IMR-90 (cell line): ENCODE data around the gene YIPF1. TPM values are rescaled to one million over a fixed set of nuclear protein-coding genes. Genes with fewer than 3 reads are reported as not detected.
A peak's percentile ranks its signal among the peaks of the same experiment; 100 is the strongest.

Experiments used
- ATAC-seq: fragments of 200-7000 bp; cut with Tn5 transposase; 2 replicates; pipeline ENCODE4 v1.9.1; 2020; ENCODE audit warnings: low read depth, mild to moderate bottlenecking, moderate library complexity
- BruUV-seq: library from RNA; stranded (reverse); fragments of 400-500 nt; replicated peaks from 2 replicates; lab custom pipeline; 2021; lab: Mats Ljungman, UMichigan
- CTCF ChIA-PET: fragments of 300-600 bp; formaldehyde crosslinking; extraction: SDS; loops from one replicate; lab custom pipeline; 2021; ENCODE audit warnings: antibody characterized with exemption; lab: Yijun Ruan, JAX
- POLR2A ChIA-PET: fragments of 300-600 bp; sonication (Branson Sonifier 250); formaldehyde crosslinking; loops from one replicate; lab custom pipeline; 2022; ENCODE audit warnings: antibody characterized with exemption; ENCODE audit not compliant: unreplicated experiment; lab: Charles Lee
- DNase-seq: peaks from one replicate; pipeline ENCODE4 v3.0.0; 2013
- H2AFZ ChIP-seq: replicated peaks from 2 replicates; pipeline ENCODE3; 2013; ENCODE audit warnings: low read length, mild to moderate bottlenecking; ENCODE audit not compliant: poor library complexity
- H2AK5ac ChIP-seq: 2 replicates; pipeline ENCODE4 v1.6.1; 2013; ENCODE audit warnings: low read depth, low read length, inconsistent platforms
- H2AK9ac ChIP-seq: replicated peaks from 2 replicates; pipeline ENCODE3; 2013; ENCODE audit warnings: mild to moderate bottlenecking, low read depth, low read length, moderate library complexity; ENCODE audit not compliant: poor library complexity
- H2BK120ac ChIP-seq: 2 replicates; pipeline ENCODE4 v1.6.1; 2013; ENCODE audit warnings: low read depth, low read length, inconsistent platforms
- H2BK15ac ChIP-seq: 3 replicates; pipeline ENCODE4 v1.6.1; 2013; ENCODE audit warnings: low read depth, low read length, inconsistent platforms
- H2BK20ac ChIP-seq: 2 replicates; pipeline ENCODE4 v1.6.1; 2013; ENCODE audit warnings: low read depth, mild to moderate bottlenecking, inconsistent platforms, low read length, moderate library complexity
- H2BK5ac ChIP-seq: 2 replicates; pipeline ENCODE4 v1.6.1; 2013; ENCODE audit warnings: mild to moderate bottlenecking, low read depth, low read length, inconsistent platforms; ENCODE audit not compliant: poor library complexity, severe bottlenecking
- H3K14ac ChIP-seq: replicated peaks from 2 replicates; pipeline ENCODE4 v1.6.1; 2013; ENCODE audit warnings: low read depth, low read length, inconsistent platforms
- H3K18ac ChIP-seq: 2 replicates; pipeline ENCODE4 v1.6.1; 2013; ENCODE audit warnings: low read depth, low read length, control low read depth
- H3K23ac ChIP-seq: 2 replicates; pipeline ENCODE4 v1.6.1; 2013; ENCODE audit warnings: low read depth, low read length, inconsistent platforms
- H3K27ac ChIP-seq: 2 replicates; pipeline ENCODE4 v1.5.1; 2013; ENCODE audit warnings: mild to moderate bottlenecking, control low read depth, low read length; ENCODE audit not compliant: insufficient read depth
- H3K27me3 ChIP-seq: 2 replicates; pipeline ENCODE4 v1.6.1; 2013; ENCODE audit warnings: low read length; ENCODE audit not compliant: control insufficient read depth, insufficient read depth
- H3K36me3 ChIP-seq: 2 replicates; pipeline ENCODE4 v1.6.1; 2013; ENCODE audit warnings: low read length, mixed read lengths; ENCODE audit not compliant: control insufficient read depth, insufficient read depth
- H3K4ac ChIP-seq: 2 replicates; pipeline ENCODE4 v1.6.1; 2013; ENCODE audit warnings: low read depth, low read length, inconsistent platforms
- H3K4me1 ChIP-seq: 2 replicates; pipeline ENCODE4 v1.6.1; 2013; ENCODE audit warnings: low read length, mixed read lengths; ENCODE audit not compliant: control insufficient read depth, insufficient read depth
- H3K4me2 ChIP-seq: 2 replicates; pipeline ENCODE4 v1.6.1; 2013; ENCODE audit warnings: low read depth, mild to moderate bottlenecking, control low read depth, low read length, moderate library complexity
- H3K4me3 ChIP-seq: 2 replicates; pipeline ENCODE4 v1.5.1; 2013; ENCODE audit warnings: low read depth, mild to moderate bottlenecking, control low read depth, low read length, moderate library complexity; ENCODE audit not compliant: insufficient read depth
- H3K56ac ChIP-seq: 2 replicates; pipeline ENCODE4 v1.6.1; 2013; ENCODE audit warnings: low read length, inconsistent platforms; ENCODE audit not compliant: insufficient read depth; ENCODE audit errors: extremely low read depth
- H3K79me1 ChIP-seq, 2 experiments: 2 replicates each; pipeline ENCODE4 v1.6.1; 2013; ENCODE audit warnings: low read length in 2 of 2, inconsistent platforms in 1 of 2, low read depth in 1 of 2
- H3K9ac ChIP-seq: 2 replicates; pipeline ENCODE4 v1.6.1; 2013; ENCODE audit warnings: low read depth, low read length, control low read depth
- H3K9me1 ChIP-seq: 2 replicates; pipeline ENCODE4 v1.6.1; 2013; ENCODE audit warnings: low read length, inconsistent platforms; ENCODE audit not compliant: insufficient read depth
- H3K9me3 ChIP-seq: 2 replicates; pipeline ENCODE4 v1.6.1; 2013; ENCODE audit warnings: low read length; ENCODE audit not compliant: control insufficient read depth, insufficient read depth
- H4K20me1 ChIP-seq: 2 replicates; pipeline ENCODE4 v1.6.1; 2013; ENCODE audit warnings: low read length, inconsistent platforms; ENCODE audit not compliant: insufficient read depth
- H4K5ac ChIP-seq: 2 replicates; pipeline ENCODE4 v1.6.1; 2013; ENCODE audit warnings: mild to moderate bottlenecking, low read depth, low read length, control low read depth
- H4K8ac ChIP-seq, 2 experiments: 2 replicates each; pipeline ENCODE4 v1.6.1; 2013; ENCODE audit warnings: low read depth in 2 of 2, low read length in 2 of 2, control low read depth in 1 of 2, inconsistent platforms in 1 of 2
- H4K91ac ChIP-seq: 2 replicates; pipeline ENCODE4 v1.6.1; 2013; ENCODE audit warnings: low read depth, low read length, inconsistent platforms; ENCODE audit not compliant: insufficient read depth
- BHLHE40 ChIP-seq: fragments of 150-350 bp; IDR thresholded peaks from 2 replicates; pipeline ENCODE4 v1.6.1; 2016; ENCODE audit warnings: mild to moderate bottlenecking, low read depth, low read length
- CEBPB ChIP-seq: IDR thresholded peaks from 2 replicates; pipeline ENCODE4 v1.6.1; 2012; ENCODE audit warnings: low read depth, low read length, improper control_type of control experiment
- ELK1 ChIP-seq: fragments of 150-350 bp; IDR thresholded peaks from 2 replicates; pipeline ENCODE4 v1.6.1; 2016; ENCODE audit warnings: low read depth, mild to moderate bottlenecking, low read length, moderate library complexity, borderline replicate concordance
- FOS ChIP-seq: fragments of 150-350 bp; IDR thresholded peaks from 2 replicates; pipeline ENCODE4 v1.6.1; 2016; ENCODE audit warnings: low read depth, low read length
- MAZ ChIP-seq: IDR thresholded peaks from 2 replicates; pipeline ENCODE4 v1.6.1; 2012; ENCODE audit warnings: low read depth, mild to moderate bottlenecking, low read length, improper control_type of control experiment, moderate library complexity, borderline replicate concordance
- MXI1 ChIP-seq: IDR thresholded peaks from 2 replicates; pipeline ENCODE4 v1.6.1; 2012; ENCODE audit warnings: low read depth, mild to moderate bottlenecking, low read length, moderate library complexity, borderline replicate concordance
- WGBS, 2 experiments: methylation state at CpG; one replicate each; pipeline versions ENCODE4 v1.1.5 to v1.1.7; 2013; ENCODE audit warnings: missing lambda C conversion rate in 2 of 2; ENCODE audit not compliant: insufficient read length in 1 of 2; ENCODE audit errors: extremely low coverage in 2 of 2; 5-methylcytosine and 5-hydroxymethylcytosine counted together
- dilution Hi-C: fragments of 300-500 bp; cut with HindIII; formaldehyde crosslinking; loops from one replicate; pipeline ENCODE4 v1.14.3; 2018; ENCODE audit warnings: low sequenced_read_pairs; ENCODE audit not compliant: unreplicated experiment
- in situ Hi-C: fragments of 300-500 bp; cut with MboI; formaldehyde crosslinking; loops from 3 replicates; pipeline ENCODE4 v1.14.3; 2019; ENCODE audit warnings: low sequenced_read_pairs, inconsistent platforms, mixed read lengths
- intact Hi-C: fragments of 100-400 bp; cut with micrococcal nuclease; formaldehyde crosslinking; loops from 2 replicates; pipeline ENCODE4 v1.10.0; 2022
- polyA plus RNA-seq, 3 experiments: library from polyadenylated mRNA; depleted of rRNA; stranded (reverse); fragments of >200 nt; gene quantifications; 2 replicates each; pipeline ENCODE4 v1.2.3, GENCODE V29; 2012; ENCODE audit warnings: low replicate concordance in 1 of 3
- total RNA-seq: library from RNA; depleted of rRNA; stranded (reverse); fragments of >200 nt; gene quantifications from 2 replicates; pipeline ENCODE4 v1.2.3, GENCODE V29; 2012

YIPF1 gene
- total and polyA plus RNA-seq, 2 of the 4 experiments (the other 2 are of a cell fraction) = 23.7 to 35.3 TPM

- no peak overlapping the region for H3K56ac ChIP-seq
- H3K4me3 ChIP-seq = no peak overlapping the region
- no CpG with 5 or more reads among the region's 2 CpGs for WGBS, 2 experiments
- no peak overlapping the region for H2AK5ac ChIP-seq
- H3K9me3 ChIP-seq = no peaks in the 10 kb centered on the region
- no peak overlapping the region for H2BK15ac ChIP-seq
- no peak overlapping the region for H2AK9ac ChIP-seq
- TF ChIP-seq MXI1 = peak; percentile 65; the same call in 1 of the 2 replicates
- no peak; the same call in 1 of the 2 replicates for TF ChIP-seq BHLHE40
- TF ChIP-seq MAZ = no peak
- peak; percentile 87 for TF ChIP-seq CEBPB
- TF ChIP-seq ELK1 = no peak
- TF ChIP-seq FOS = 0 out of 2 replicates have a peak, but pooled peaks have one; percentile 3
- H2BK20ac ChIP-seq = no peak overlapping the region
- no peak overlapping the region for H3K14ac ChIP-seq
- BruUV-seq = no TSS peak
- intact Hi-C loops = no loop called here
- H3K4ac ChIP-seq = 0 out of 2 replicates have a peak overlapping the region, but pooled peaks have one; percentile 11
- 0 out of 2 replicates have a peak overlapping the region, but pooled peaks have one; percentile 5 for H3K23ac ChIP-seq
- peak overlapping the region; percentile 31 for H2BK5ac ChIP-seq
- H3K4me1 ChIP-seq = peaks cover 16% of the 10 kb centered on the region
- peaks cover 12% of the 10 kb centered on the region; the same call in 1 of the 2 replicates for H4K20me1 ChIP-seq
- peak overlapping the region; percentile 6; the same call in 1 of the 2 replicates for H3K4me2 ChIP-seq
- ChIA-PET POLR2A (no interaction called here), CTCF (interaction anchor here (0.8 kb wide), 1 partner anchor 152 kb away, joined by 3 read pairs; no protein-coding TSS in a partner anchor)
- peak overlapping the region in 1 of 2 experiments; percentile 17; a peak in 1 of 4 replicates for H4K8ac ChIP-seq
- no peak overlapping the region for H3K9ac ChIP-seq
- no peak overlapping the region for H2AFZ ChIP-seq
- H4K91ac ChIP-seq = peak overlapping the region; percentile 3; the same call in 1 of the 2 replicates
- peaks cover 20% of the 10 kb centered on the region for H3K9me1 ChIP-seq
- no peaks in the 10 kb centered on the region for H3K36me3 ChIP-seq
- peak overlapping the region; percentile 68; the same call in 1 of the 2 replicates for H3K27ac ChIP-seq
- no peaks in the 10 kb centered on the region for H3K27me3 ChIP-seq
- DNase-seq = peak; percentile 87
- peak; percentile 71 for ATAC-seq
- no peak overlapping the region for H3K18ac ChIP-seq
- dilution Hi-C loops = no loop called here
- peak overlapping the region; percentile 6 for H2BK120ac ChIP-seq
- in situ Hi-C loops = no loop called here
- H4K5ac ChIP-seq = no peak overlapping the region
- peaks cover 0 to 3% of the 10 kb centered on the region in 2 experiments; a peak in 1 of 4 replicates for H3K79me1 ChIP-seq
Observed at GRCh38 chr1:53896635-53897229, 7.1 kb upstream of the YIPF1 start.
